Measurements from ENCODE around the gene ZBTB12. TPM values are rescaled to one million over a fixed set of nuclear protein-coding genes. Genes with fewer than 3 reads are reported as not detected.

ZBTB12 gene
- total and polyA plus RNA-seq, 2 of the 8 experiments (the other 6 are each of a cell fraction or from before 2014, with no cell fraction given), result 20.7 to 40.8 TPM

DNA sequence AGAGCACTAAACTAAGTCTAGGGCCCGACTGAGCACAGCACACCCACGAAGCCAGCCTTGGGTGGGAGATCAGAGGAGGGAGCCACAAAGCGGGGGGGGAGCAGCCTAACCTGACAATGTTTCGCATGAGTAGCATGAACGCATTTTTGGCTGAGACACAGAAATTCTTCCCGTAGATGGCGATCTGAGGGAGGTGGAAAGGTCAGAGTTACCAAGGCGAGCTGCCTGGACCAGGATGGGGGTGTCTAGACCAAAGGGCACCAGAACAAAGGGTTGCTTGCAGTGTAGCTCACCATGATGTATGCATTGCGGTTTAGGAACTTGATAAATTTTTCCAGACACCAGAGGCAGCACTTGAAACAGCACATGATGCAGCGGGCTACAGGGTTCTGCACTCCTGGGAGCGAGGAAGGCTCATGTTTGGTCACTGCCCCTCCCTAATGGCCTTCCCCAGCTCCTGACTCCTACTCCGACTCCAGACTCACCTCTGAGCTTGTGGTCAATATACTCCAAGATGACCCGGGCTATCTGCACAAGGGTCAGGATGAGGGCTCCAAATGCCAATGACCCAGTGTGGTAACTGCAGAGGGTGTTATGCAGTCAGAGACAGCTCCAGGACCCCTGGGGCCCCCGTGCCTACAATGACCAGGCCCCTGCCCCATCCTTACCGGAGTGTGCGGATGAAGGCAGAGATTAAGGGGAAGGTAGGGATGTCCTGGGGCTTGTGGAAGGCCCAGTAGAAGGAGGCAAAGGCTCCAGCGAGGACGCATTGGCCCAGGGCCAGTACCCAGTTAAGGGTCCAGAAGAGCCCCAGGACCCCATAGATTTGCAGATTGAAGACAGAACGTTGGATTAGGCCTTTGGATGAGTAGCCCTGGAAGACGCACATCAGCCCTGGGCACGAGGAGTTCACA, 36.4 kb downstream of the ZBTB12 start:
- Histone ChIP-seq H3K4me3 (ENCODE audit: extremely low read depth in 1 of 4, insufficient read depth in 2 of 4, low read depth in 3 of 4, low read length in 4 of 4) (no peak overlapping the region), H3K79me2 (ENCODE audit: control insufficient read depth in 1 of 2, insufficient read depth in 2 of 2, low read length in 2 of 2) (no peaks in the 10 kb centered on the region), H4K8ac (ENCODE audit: extremely low read depth, insufficient read depth, low read length) (no peak overlapping the region), H3K27ac (ENCODE audit: low read depth, low read length) (no peak overlapping the region), H4K5ac (ENCODE audit: insufficient read length, low read depth, low read length) (no peak overlapping the region), H2BK12ac (ENCODE audit: low read depth, low read length) (0 out of 2 replicates have a peak overlapping the region, but pooled peaks have one; percentile 68), H4K20me1 (replicated peaks in 1 of 2; ENCODE audit: control insufficient read depth in 1 of 2, insufficient read depth in 2 of 2, low read length in 2 of 2) (no peaks in the 10 kb centered on the region), H3K14ac (ENCODE audit: insufficient read length) (no peak overlapping the region), H3K27me3 (replicated peaks in 1 of 4; ENCODE audit: control insufficient read depth in 3 of 4, extremely low read depth in 1 of 4, insufficient read depth in 3 of 4, low read length in 3 of 4) (0 out of 7 replicates have a peak, but pooled peaks cover 0 to 3% (median 0%) of the 10 kb centered on the region in 4 experiments), H3K18ac (ENCODE audit: extremely low read depth, low read length) (no peak overlapping the region), H3K4me1 (replicated peaks in 1 of 4; ENCODE audit: control insufficient read depth in 3 of 4, insufficient read depth in 4 of 4, low read length in 3 of 4) (peaks cover 0 to 14% (median 2%) of the 10 kb centered on the region in 4 experiments; a peak in 5 of 7 replicates), H3K4me2 (ENCODE audit: insufficient read depth in 1 of 2, low read depth in 2 of 2, low read length in 2 of 2) (no peak overlapping the region), H3K56ac (replicated peaks; ENCODE audit: insufficient read length, low read depth, low read length) (no peak overlapping the region), H3K23me2 (ENCODE audit: low read depth, low read length) (peaks cover 8% of the 10 kb centered on the region; the same call in 1 of the 2 replicates), H3K9ac (replicated peaks in 1 of 4; ENCODE audit: extremely low read depth in 1 of 4, low read depth in 3 of 4, low read length in 3 of 4) (no peak overlapping the region; a peak in 1 of 7 replicates), H4K91ac (replicated peaks; ENCODE audit: insufficient read length, low read length) (no peak overlapping the region), H3K79me1 (ENCODE audit: low read depth, low read length) (0 out of 2 replicates have a peak, but pooled peaks cover 2% of the 10 kb centered on the region), H2BK20ac (ENCODE audit: low read length) (no peak overlapping the region), H3K9me3 (ENCODE audit: insufficient read depth in 2 of 2, low read depth in 1 of 2, low read length in 1 of 2) (no peaks in the 10 kb centered on the region), H2BK15ac (ENCODE audit: low read length) (no peak overlapping the region), H3K4ac (replicated peaks; ENCODE audit: insufficient read length, low read depth, low read length) (peak overlapping the region; percentile 19), H2BK5ac (ENCODE audit: low read depth, low read length) (no peak overlapping the region), H2AK5ac (ENCODE audit: low read depth, low read length) (peak overlapping the region; percentile 75; the same call in 1 of the 2 replicates), H2AFZ (ENCODE audit: low read length) (no peak overlapping the region), H3K23ac (ENCODE audit: insufficient read length) (no peak overlapping the region), H2BK120ac (replicated peaks; ENCODE audit: low read depth, low read length) (no peak overlapping the region), H3K36me3 (ENCODE audit: control insufficient read depth in 2 of 4, insufficient read depth in 4 of 4, low read length in 3 of 4) (no peaks in the 10 kb centered on the region)
- no peak for TF ChIP-seq SIRT6 (IDR thresholded peaks at IDR 0.05; ENCODE audit: low read length)
- TF ChIP-seq USF2 (IDR thresholded peaks at IDR 0.05; ENCODE audit: low read length), result no peak
- no peak for TF ChIP-seq EGR1 (IDR thresholded peaks at IDR 0.05; ENCODE audit: borderline replicate concordance, low read depth, low read length)
- no peak for TF ChIP-seq TCF12 (IDR thresholded peaks at IDR 0.05; ENCODE audit: low read depth, low read length)
- no peak for TF ChIP-seq YY1 (IDR thresholded peaks at IDR 0.05; ENCODE audit: low read depth, low read length)
- no peak for TF ChIP-seq POU5F1 (IDR thresholded peaks at IDR 0.05; ENCODE audit: low read depth, low read length)
- ChIA-PET CTCF (ENCODE audit: partially characterized antibody) (interaction anchor here (0.6 to 2.3 kb wide), 8 partner anchors 10 to 95 kb away, joined by 3 to 13 read pairs (median 4); no protein-coding TSS in a partner anchor), POLR2A (ENCODE audit: partially characterized antibody) (interaction anchor here (0.7 to 6.7 kb wide), 11 partner anchors 10 to 201 kb away, joined by 3 to 71 read pairs (median 4); partner anchors contain the start of genes EHMT2, GPANK1, HSPA1B and MSH5)
- WGBS, 2 experiments (ENCODE audit: extremely low coverage in 1 of 2, insufficient coverage in 1 of 2, insufficient read length in 1 of 2, insufficient replicate concordance in 2 of 2, low coverage in 1 of 2, low lambda C conversion rate in 2 of 2, missing lambda C conversion rate in 1 of 2), result 88% methylated on average over 21 of the region's 21 CpGs; no CpG with 5 or more reads in 1 of the 2 experiments
- no peak for FAIRE-seq
- DNase-seq (ENCODE audit: low read depth in 1 of 2, low spot score in 2 of 2), result no peak
